ENCODE results near the gene SBK3. TPM values are rescaled to one million over a fixed set of nuclear protein-coding genes. Genes with fewer than 3 reads are reported as not detected.
"Not testable (repeated sequence)": the region's sequence is repeated elsewhere in the genome, so short reads cannot be mapped to it uniquely, and the experiment has no call there.

The SBK3 gene
- total RNA-seq, 1 donor from 2014 or later = not detected

DNA sequence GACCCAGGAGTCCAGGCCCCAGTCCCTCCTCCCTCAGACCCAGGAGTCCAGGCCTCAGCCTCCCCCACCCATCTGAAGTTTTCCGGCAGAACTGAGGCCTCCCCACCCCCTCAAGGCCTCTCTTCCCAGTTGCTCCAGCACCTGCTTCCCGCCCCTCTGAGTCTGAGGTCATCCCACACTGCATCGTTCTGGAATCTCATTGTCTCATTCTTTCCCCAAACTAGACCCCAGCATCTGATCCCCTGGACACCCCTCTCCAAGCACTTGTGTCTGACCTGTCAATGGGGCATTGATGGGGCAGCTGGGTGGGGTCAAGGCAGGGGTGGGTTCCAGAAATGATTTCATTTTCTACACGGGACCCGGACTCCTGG, 7.6 kb downstream of the SBK3 start:
- H3K27me3 Mint-ChIP-seq (ENCODE audit: low read depth) = no peaks in the 10 kb centered on the region
- TF ChIP-seq, protein P1, sequence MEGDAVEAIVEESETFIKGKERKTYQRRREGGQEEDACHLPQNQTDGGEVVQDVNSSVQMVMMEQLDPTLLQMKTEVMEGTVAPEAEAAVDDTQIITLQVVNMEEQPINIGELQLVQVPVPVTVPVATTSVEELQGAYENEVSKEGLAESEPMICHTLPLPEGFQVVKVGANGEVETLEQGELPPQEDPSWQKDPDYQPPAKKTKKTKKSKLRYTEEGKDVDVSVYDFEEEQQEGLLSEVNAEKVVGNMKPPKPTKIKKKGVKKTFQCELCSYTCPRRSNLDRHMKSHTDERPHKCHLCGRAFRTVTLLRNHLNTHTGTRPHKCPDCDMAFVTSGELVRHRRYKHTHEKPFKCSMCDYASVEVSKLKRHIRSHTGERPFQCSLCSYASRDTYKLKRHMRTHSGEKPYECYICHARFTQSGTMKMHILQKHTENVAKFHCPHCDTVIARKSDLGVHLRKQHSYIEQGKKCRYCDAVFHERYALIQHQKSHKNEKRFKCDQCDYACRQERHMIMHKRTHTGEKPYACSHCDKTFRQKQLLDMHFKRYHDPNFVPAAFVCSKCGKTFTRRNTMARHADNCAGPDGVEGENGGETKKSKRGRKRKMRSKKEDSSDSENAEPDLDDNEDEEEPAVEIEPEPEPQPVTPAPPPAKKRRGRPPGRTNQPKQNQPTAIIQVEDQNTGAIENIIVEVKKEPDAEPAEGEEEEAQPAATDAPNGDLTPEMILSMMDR (IDR thresholded peaks at IDR 0.05) = no peak
- H3K4me1 Mint-ChIP-seq (ENCODE audit: low read depth) = no peaks in the 10 kb centered on the region
- H3K9me3 Mint-ChIP-seq (ENCODE audit: low read depth) = peaks cover 6% of the 10 kb centered on the region
- no peak overlapping the region for H3K4me3 Mint-ChIP-seq (ENCODE audit: unreplicated experiment)
- no peak for DNase-seq (ENCODE audit: low spot score)
- no peaks in the 10 kb centered on the region for H3K36me3 Mint-ChIP-seq (ENCODE audit: low read depth)
- no peak overlapping the region for H3K27ac Mint-ChIP-seq (ENCODE audit: unreplicated experiment)

DNA sequence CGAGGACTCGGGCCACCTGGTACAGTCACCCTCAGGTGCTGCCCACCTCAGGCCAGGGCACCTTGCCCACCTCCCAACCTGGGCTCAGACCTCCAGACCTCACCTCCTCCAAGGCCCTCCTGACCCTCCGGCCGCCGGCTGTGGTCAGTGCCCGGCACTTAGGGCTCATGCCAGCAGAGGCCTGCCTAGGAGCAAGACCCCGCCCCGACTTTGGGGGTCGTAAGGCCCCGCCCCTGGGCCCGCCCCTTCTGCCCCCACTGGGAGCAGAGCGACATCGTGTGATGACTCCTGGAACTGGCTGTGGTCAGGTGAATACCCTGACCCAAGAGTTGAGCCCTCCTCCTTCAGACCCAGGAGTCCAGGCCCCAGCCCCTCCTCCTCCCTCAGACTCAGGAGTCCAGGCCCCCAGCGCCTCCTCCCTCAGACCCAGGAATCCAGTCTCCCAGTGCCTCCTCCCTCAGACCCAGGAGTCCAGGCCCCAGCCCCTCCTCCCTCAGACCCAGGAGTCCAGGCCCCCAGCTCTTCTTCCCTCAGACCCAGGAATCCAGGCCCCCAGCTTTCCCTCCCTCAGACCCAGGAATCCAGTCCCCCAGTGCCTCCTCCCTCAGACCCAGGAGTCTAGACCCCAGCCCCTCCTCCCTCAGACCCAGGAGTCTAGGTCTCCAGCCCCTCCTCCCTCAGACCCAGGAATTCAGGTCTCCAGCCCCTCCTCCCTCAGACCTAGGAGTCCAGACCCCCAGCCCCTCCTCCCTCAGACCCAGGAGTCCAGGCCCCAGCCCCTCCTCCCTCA, 8.2 kb downstream of the SBK3 start, which contains the start of gene SBK2:
TSS of gene SBK2 (minus strand) at position 183 of the 790 bp plus-strand sequence. CDS start 839 bp downstream, outside the sequence.
- H3K27me3 Mint-ChIP-seq (ENCODE audit: low read depth) = no peaks in the 10 kb centered on the region
- H3K4me1 Mint-ChIP-seq (ENCODE audit: low read depth) = no peaks in the 10 kb centered on the region

DNA sequence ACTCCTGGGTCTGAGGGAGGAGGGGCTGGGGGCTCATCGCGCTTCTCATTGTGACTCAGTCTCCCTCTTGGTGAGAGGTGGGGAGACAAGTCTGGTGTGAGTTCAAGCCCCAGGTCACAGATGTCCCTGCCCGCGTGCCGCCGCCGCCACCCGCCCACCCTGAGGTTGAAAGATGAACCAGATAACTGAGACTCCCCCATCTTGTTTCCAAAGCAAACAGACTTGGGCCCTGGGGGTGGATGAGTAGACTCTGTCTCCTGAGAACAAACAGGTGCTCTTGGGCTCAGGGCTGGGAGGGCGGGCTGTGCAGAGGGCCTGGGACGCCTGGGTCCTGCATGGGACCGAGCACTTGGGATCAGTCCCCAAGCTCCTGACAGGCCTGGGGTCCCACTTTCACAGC, 9.0 kb downstream of the SBK3 start:
- no peak overlapping the region for H3K4me3 Mint-ChIP-seq (ENCODE audit: unreplicated experiment)

More for the DNA sequence above, 8.2 kb downstream of the SBK3 start, which contains the start of gene SBK2:
- no peak within 1 kb of the TSS for H3K27ac Mint-ChIP-seq (ENCODE audit: unreplicated experiment)
- H3K36me3 Mint-ChIP-seq (ENCODE audit: low read depth) = no peaks in the 10 kb centered on the region
- no peak within 1 kb of the TSS for H3K4me3 Mint-ChIP-seq (ENCODE audit: unreplicated experiment)
- peaks cover 5% of the 10 kb centered on the region for H3K9me3 Mint-ChIP-seq (ENCODE audit: low read depth)
- TF ChIP-seq, protein P1 (IDR thresholded peaks at IDR 0.05) = peak; percentile 29
- no peak for DNase-seq (ENCODE audit: low spot score)

DNA sequence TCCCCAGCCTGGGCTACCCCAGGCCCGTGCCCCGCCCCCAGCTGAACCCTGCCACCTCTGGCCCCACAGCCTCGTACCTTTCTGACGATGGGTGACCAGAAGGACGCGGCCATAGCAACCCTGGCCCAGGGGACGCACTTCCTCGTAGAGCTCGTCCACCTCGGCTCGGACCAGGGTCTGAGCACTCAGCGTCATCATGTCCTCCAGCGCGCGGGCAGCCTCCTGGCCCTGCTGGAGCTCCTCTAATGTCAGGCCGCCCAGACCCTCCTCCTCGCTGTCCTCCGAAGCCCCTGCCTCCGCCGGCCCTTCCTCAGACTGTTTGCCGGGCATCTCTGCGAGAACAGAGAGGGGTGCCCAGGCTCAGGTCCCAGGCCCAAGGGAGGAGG, 9.4 kb downstream of the SBK3 start:
- no peaks in the 10 kb centered on the region for H3K27me3 Mint-ChIP-seq (ENCODE audit: low read depth)
- H3K4me3 Mint-ChIP-seq (ENCODE audit: unreplicated experiment) = no peak overlapping the region
- no peak overlapping the region for H3K27ac Mint-ChIP-seq (ENCODE audit: unreplicated experiment)
- TF ChIP-seq, protein P1 (IDR thresholded peaks at IDR 0.05) = no peak
- no peaks in the 10 kb centered on the region for H3K36me3 Mint-ChIP-seq (ENCODE audit: low read depth)
- no peak for DNase-seq (ENCODE audit: low spot score)
- H3K4me1 Mint-ChIP-seq (ENCODE audit: low read depth) = no peaks in the 10 kb centered on the region
- no peaks in the 10 kb centered on the region for H3K9me3 Mint-ChIP-seq (ENCODE audit: low read depth)

More for the DNA sequence above, 9.0 kb downstream of the SBK3 start:
- Mint-ChIP-seq H3K27ac (ENCODE audit: unreplicated experiment) (no peak overlapping the region), H3K4me1 (ENCODE audit: low read depth) (no peaks in the 10 kb centered on the region), H3K27me3 (ENCODE audit: low read depth) (no peaks in the 10 kb centered on the region), H3K9me3 (ENCODE audit: low read depth) (no peaks in the 10 kb centered on the region), H3K36me3 (ENCODE audit: low read depth) (no peaks in the 10 kb centered on the region)
- DNase-seq (ENCODE audit: low spot score) = no peak
- TF ChIP-seq, protein P1 (IDR thresholded peaks at IDR 0.05) = no peak

DNA sequence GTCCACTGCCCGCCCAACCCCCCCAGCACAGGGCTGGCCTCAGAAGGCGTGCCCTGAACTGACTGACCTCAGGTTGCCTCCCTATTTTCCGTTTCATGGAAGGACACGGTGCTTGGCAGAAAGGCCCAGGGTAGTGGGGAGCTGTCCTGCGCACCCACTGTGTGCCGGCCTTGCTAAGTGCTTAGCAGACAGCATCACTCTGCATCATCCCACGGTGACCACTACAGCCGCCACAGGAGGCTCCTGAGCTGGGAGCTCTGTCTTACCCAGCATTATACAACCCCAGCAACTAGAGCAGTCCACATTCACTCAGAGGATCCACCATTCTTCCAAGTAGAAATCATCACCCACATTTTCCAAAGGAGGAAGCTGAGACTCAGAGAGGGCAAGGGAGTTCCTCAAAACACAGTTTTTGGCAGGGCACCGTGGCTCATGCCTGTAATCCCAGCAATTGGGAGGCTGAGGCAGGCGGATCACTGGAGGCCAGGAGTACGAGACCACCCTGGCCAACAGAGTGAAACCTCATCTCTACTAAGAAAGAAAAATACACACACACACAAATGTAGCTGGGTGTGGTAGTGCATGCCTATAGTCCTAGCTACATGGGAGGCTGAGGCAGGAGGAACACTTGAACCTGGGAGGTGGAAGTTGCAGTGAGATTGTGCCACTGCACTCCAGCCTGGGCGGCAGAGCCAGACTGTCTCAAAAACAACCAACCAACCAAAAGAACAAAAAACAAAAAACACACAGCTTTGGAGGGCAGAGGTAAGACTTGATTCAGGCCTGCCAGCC, 10.0 kb downstream of the SBK3 start:
- no peaks in the 10 kb centered on the region for H3K27me3 Mint-ChIP-seq (ENCODE audit: low read depth)
- no peaks in the 10 kb centered on the region for H3K9me3 Mint-ChIP-seq (ENCODE audit: low read depth)
- H3K4me1 Mint-ChIP-seq (ENCODE audit: low read depth) = no peaks in the 10 kb centered on the region
- no peaks in the 10 kb centered on the region for H3K36me3 Mint-ChIP-seq (ENCODE audit: low read depth)
- H3K4me3 Mint-ChIP-seq (ENCODE audit: unreplicated experiment) = no peak overlapping the region
- no peak for DNase-seq (ENCODE audit: low spot score)
- H3K27ac Mint-ChIP-seq (ENCODE audit: unreplicated experiment) = no peak overlapping the region
- TF ChIP-seq, protein P1 (IDR thresholded peaks at IDR 0.05) = no peak

DNA sequence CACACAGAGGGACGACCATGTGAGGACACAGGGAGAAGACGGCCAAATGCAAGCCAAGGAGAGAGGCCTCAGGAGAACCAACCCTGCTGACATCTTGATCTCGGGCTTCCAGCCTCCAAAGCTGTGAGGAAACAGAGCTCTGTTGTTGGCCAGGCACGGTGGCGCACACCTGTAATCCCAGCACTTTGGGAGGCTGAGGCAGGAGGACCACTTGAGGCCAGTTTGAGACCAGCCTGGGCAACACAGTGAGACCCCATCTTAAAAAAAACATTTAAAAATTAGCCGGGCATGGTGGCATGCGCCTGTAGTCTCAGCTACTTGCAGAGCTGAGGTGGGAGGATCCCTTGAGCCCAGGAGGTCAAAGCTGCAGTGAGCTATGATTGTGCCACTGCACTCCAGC, 11.1 kb downstream of the SBK3 start:
- DNase-seq (ENCODE audit: low spot score); H3K36me3 Mint-ChIP-seq (ENCODE audit: low read depth); H3K4me3 Mint-ChIP-seq (ENCODE audit: unreplicated experiment); H3K9me3 Mint-ChIP-seq (ENCODE audit: low read depth); H3K27me3 Mint-ChIP-seq (ENCODE audit: low read depth); H3K4me1 Mint-ChIP-seq (ENCODE audit: low read depth); H3K27ac Mint-ChIP-seq (ENCODE audit: unreplicated experiment): not testable (repeated sequence)

Measured in chondrocyte (in vitro differentiated cells).